GM19238 (cell line): ENCODE data around the gene FAM89A.
"Not testable (repeated sequence)": the region's sequence is repeated elsewhere in the genome, so short reads cannot be mapped to it uniquely, and the experiment has no call there.

ENCODE experiments used
- DNase-seq: peaks from one replicate; pipeline ENCODE4 v3.0.0; 2011; ENCODE audit warnings: low spot score; ENCODE audit not compliant: insufficient read length

The FAM89A gene

GRCh38 chr1:231035799-231036198 lies 4.3 kb downstream of the FAM89A start:
- no peak for DNase-seq

GRCh38 chr1:231032963-231033362 lies 7.1 kb downstream of the FAM89A start:
- DNase-seq, result no peak

GRCh38 chr1:231029841-231030240 lies 10.2 kb downstream of the FAM89A start:
- no peak for DNase-seq

- not testable (repeated sequence) for DNase-seq
Observed at GRCh38 chr1:231029247-231029646, 10.8 kb downstream of the FAM89A start.

- no peak for DNase-seq
Observed at GRCh38 chr1:231028682-231029081, 11.4 kb downstream of the FAM89A start.

- DNase-seq, result no peak
Observed at GRCh38 chr1:231027971-231028370, 12.1 kb downstream of the FAM89A start.

GRCh38 chr1:231027136-231027925 lies 12.7 kb downstream of the FAM89A start:
- no peak for DNase-seq

- no peak for DNase-seq
Observed at GRCh38 chr1:231026576-231026975, 13.5 kb downstream of the FAM89A start.

GRCh38 chr1:231023150-231023549 lies 16.9 kb downstream of the FAM89A start:
- DNase-seq, result no peak

GRCh38 chr1:231022543-231022942 lies 17.5 kb downstream of the FAM89A start:
- not testable (repeated sequence) for DNase-seq

GRCh38 chr1:231021540-231022031 lies 18.5 kb downstream of the FAM89A start:
- no peak for DNase-seq

GRCh38 chr1:231020816-231021215 lies 19.2 kb downstream of the FAM89A start:
- no peak for DNase-seq

GRCh38 chr1:231020139-231020601 lies 19.9 kb downstream of the FAM89A start:
- DNase-seq, result no peak

- no peak for DNase-seq
Observed at GRCh38 chr1:231019711-231020110, 20.3 kb downstream of the FAM89A start.

- DNase-seq, result no peak
Observed at GRCh38 chr1:231016966-231017365, 23.1 kb downstream of the FAM89A start.

GRCh38 chr1:231016234-231016633 lies 23.8 kb downstream of the FAM89A start:
- DNase-seq, result no peak

GRCh38 chr1:231013391-231014015 lies 26.6 kb downstream of the FAM89A start:
- no peak for DNase-seq

- no peak for DNase-seq
Observed at GRCh38 chr1:231011963-231012362, 28.1 kb downstream of the FAM89A start.

GRCh38 chr1:231011360-231011759 lies 28.7 kb downstream of the FAM89A start:
- no peak for DNase-seq

- not testable (repeated sequence) for DNase-seq
Observed at GRCh38 chr1:231007535-231007934, 32.5 kb downstream of the FAM89A start.

GRCh38 chr1:231001892-231002291 lies 38.2 kb downstream of the FAM89A start:
- no peak for DNase-seq

GRCh38 chr1:231000639-231001038 lies 39.4 kb downstream of the FAM89A start:
- DNase-seq, result no peak

- no peak for DNase-seq
Observed at GRCh38 chr1:231000201-231000600, 39.9 kb downstream of the FAM89A start.
